CD8-positive, alpha-beta memory T cell (primary cell): ENCODE measurements around the gene KPNA2. TPM values are rescaled to one million over a fixed set of nuclear protein-coding genes. Genes with fewer than 3 reads are reported as not detected.
"Not testable (repeated sequence)": the region's sequence is repeated elsewhere in the genome, so short reads cannot be mapped to it uniquely, and the experiment has no call there.

Experiments
- CTCF ChIA-PET: fragments of 350-600 bp; sonication (Branson Sonifier 250); formaldehyde crosslinking; loops from one replicate; lab custom pipeline; 2021; ENCODE audit warnings: antibody characterized with exemption; lab: Charles Lee
- POLR2A ChIA-PET: fragments of 350-600 bp; sonication (Branson Sonifier 250); formaldehyde crosslinking; loops from one replicate; lab custom pipeline; 2021; ENCODE audit warnings: antibody characterized with exemption; lab: Charles Lee
- DNase-seq, 5 donors: peaks; one replicate each; pipeline versions ENCODE4 v3.0.0 to v3.0.0-alpha.2; 2020 to 2022; ENCODE audit warnings: mixed read lengths in 1 of 5
- H3K27ac ChIP-seq: one replicate; pipeline ENCODE4 v1.7.0; 2013; ENCODE audit warnings: low read depth, mild to moderate bottlenecking, low read length, moderate library complexity
- H3K27me3 ChIP-seq: 2 replicates; pipeline ENCODE4 v1.7.0; 2013; ENCODE audit warnings: low read length, mild to moderate bottlenecking; ENCODE audit not compliant: insufficient read depth, poor library complexity, severe bottlenecking
- H3K36me3 ChIP-seq: 2 replicates; pipeline ENCODE4 v1.7.0; 2013; ENCODE audit warnings: mild to moderate bottlenecking, low read length, moderate library complexity; ENCODE audit not compliant: insufficient read depth
- H3K4me1 ChIP-seq: 2 replicates; pipeline ENCODE4 v1.7.0; 2013; ENCODE audit warnings: mild to moderate bottlenecking, low read length, moderate library complexity; ENCODE audit not compliant: insufficient read depth
- H3K4me3 ChIP-seq: 2 replicates; pipeline ENCODE4 v1.7.0; 2013; ENCODE audit warnings: mild to moderate bottlenecking, low read length
- H3K9me3 ChIP-seq: 2 replicates; pipeline ENCODE4 v1.7.0; 2013; ENCODE audit warnings: mild to moderate bottlenecking, low read length
- H3K27ac Mint-ChIP-seq, 8 donors: one replicate each; pipeline ENCODE4 v1.8.0; 2020 to 2021; ENCODE audit warnings: mixed read lengths in 8 of 8, mild to moderate bottlenecking in 6 of 8, inconsistent platforms in 3 of 8, moderate library complexity in 3 of 8
- H3K27me3 Mint-ChIP-seq, 2 donors: one replicate each; pipeline ENCODE4 v1.8.0; 2020 to 2021; ENCODE audit warnings: mixed read lengths in 2 of 2, mild to moderate bottlenecking in 1 of 2, moderate library complexity in 1 of 2
- H3K36me3 Mint-ChIP-seq, 3 donors: one replicate each; pipeline ENCODE4 v1.8.0; 2020 to 2021; ENCODE audit warnings: mixed read lengths in 3 of 3, inconsistent platforms in 1 of 3, mild to moderate bottlenecking in 1 of 3
- H3K4me1 Mint-ChIP-seq, 3 donors: one replicate each; pipeline ENCODE4 v1.8.0; 2020 to 2021; ENCODE audit warnings: mixed read lengths in 3 of 3, inconsistent platforms in 1 of 3, mild to moderate bottlenecking in 1 of 3
- H3K4me3 Mint-ChIP-seq, 7 donors: one replicate each; pipeline ENCODE4 v1.8.0; 2020 to 2021; ENCODE audit warnings: mixed read lengths in 7 of 7, mild to moderate bottlenecking in 6 of 7, moderate library complexity in 4 of 7, inconsistent platforms in 2 of 7
- H3K9me3 Mint-ChIP-seq, 5 donors: one replicate each; pipeline ENCODE4 v1.8.0; 2020 to 2022; ENCODE audit warnings: mixed read lengths in 5 of 5, mild to moderate bottlenecking in 3 of 5, moderate library complexity in 2 of 5, inconsistent platforms in 1 of 5
- polyA plus RNA-seq: library from polyadenylated mRNA; unstranded; fragments of 300-500 nt; fragmentation: Illumina TruSeq; gene quantifications from one replicate; pipeline ENCODE4 v1.2.3, GENCODE V29; 2021
- total RNA-seq, 2 experiments: library from RNA; stranded (reverse); gene quantifications; one replicate each; pipeline ENCODE4 v1.2.3, GENCODE V29; 2021

KPNA2 gene
- total and polyA plus RNA-seq, 3 experiments from 2014 or later = 24.3 to 223 (median 213) TPM

GRCh38 chr17:67995570-67996263, 39.8 kb upstream of the KPNA2 start:
- POLR2A ChIA-PET = no interaction called here
- peaks cover 0 to 7% (median 0%) of the 10 kb centered on the region in 3 donors for H3K36me3 Mint-ChIP-seq

DNA sequence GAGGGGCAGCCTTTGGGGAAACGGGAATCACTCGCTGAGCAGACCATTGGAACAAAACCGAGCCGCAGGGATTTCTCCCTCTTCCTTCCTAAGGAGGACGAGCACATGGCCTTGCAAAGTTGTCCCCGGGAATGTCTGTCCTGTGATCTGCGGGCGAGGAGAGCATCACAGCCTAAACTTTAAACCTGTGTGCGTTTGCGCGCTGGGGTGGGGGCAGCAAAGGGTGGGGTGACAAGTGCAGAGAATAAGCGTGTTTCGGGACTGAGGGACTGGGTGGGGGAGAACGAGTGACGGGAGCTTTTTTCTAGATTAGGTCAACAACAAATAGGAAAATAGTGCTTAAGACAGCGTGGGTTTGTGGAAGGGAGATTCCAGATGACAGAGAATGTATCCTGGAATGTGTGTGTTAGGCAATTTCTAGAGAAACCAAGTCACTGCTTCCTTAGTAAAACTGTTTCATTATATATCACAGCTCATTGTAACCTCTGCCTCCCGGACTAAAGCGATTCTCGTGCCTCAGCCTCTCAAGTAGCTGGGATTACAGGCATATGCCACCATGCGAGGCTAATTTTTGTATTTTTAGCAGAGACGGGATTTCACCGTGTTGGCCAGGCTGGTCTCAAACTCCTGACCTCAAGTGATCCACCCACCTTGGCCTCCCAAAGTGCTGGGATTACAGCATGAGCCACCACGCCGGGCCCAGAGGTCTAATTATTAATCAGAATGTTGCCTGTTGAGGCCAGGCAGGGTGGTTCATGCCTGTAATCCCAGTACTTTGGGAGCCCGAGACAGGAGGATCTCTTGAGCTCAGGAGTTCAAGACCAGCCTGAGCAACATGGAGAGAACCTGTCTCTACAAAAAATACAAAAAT, 39.0 kb upstream of the KPNA2 start, which contains the start of gene C17orf58:
Gene C17orf58 (minus strand): TSS at position 169 of the 871 bp plus-strand sequence. CDS start 271 bp downstream, outside the sequence.
- H3K27ac Mint-ChIP-seq = peak within 1 kb of the TSS in 7 of 8 donors; percentile 7 to 70 (median 30)
- H3K36me3 Mint-ChIP-seq = not testable (repeated sequence)

More at GRCh38 chr17:67995570-67996263, 39.8 kb upstream of the KPNA2 start:
- peak overlapping the region; percentile 78 to 93 (median 85) for H3K4me3 Mint-ChIP-seq
- H3K27ac ChIP-seq = no peak overlapping the region
- peaks cover 5% of the 10 kb centered on the region for H3K27me3 ChIP-seq
- no peaks in the 10 kb centered on the region for H3K9me3 Mint-ChIP-seq
- peak in 3 of 5 donors; percentile 10 to 25 (median 14) for DNase-seq
- no peaks in the 10 kb centered on the region for H3K36me3 ChIP-seq
- H3K4me3 ChIP-seq = peak overlapping the region; percentile 50
- CTCF ChIA-PET = interaction anchor here (0.8 to 4.1 kb wide), 4 partner anchors 10 to 36 kb away, joined by 4 to 28 read pairs (median 6); no protein-coding TSS in a partner anchor
- H3K4me1 ChIP-seq = peaks cover 27% of the 10 kb centered on the region
- peaks cover 13 to 16% of the 10 kb centered on the region in 2 donors for H3K27me3 Mint-ChIP-seq
- H3K27ac Mint-ChIP-seq = peak overlapping the region in 6 of 8 donors; percentile 7 to 70 (median 46)
- H3K4me1 Mint-ChIP-seq = peaks cover 28 to 35% (median 33%) of the 10 kb centered on the region in 3 donors
- H3K9me3 ChIP-seq = no peaks in the 10 kb centered on the region

DNA sequence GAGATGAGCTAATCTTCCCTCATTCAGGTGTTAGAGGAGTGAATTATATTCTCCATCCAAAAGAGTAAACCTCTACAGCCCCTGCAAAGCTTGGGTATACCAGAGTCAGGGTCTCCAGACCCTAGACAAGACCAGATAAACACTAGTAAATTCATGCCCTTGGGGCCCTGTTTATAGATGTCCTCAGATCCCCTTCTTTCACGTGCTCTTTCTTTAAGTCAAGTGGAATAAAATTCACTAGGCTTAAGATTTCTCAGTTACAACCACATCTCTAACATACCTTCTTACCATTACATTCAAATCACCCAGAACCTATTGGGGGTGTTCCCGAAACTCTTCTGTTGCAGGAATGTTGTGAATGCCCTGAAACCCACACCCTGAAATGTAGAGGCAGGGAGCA, 37.1 kb upstream of the KPNA2 start:
- DNase-seq = no peak
- peak overlapping the region in 2 of 7 donors; percentile 4 to 43 for H3K4me3 Mint-ChIP-seq
- H3K9me3 Mint-ChIP-seq = no peaks in the 10 kb centered on the region
- H3K4me1 Mint-ChIP-seq = peaks cover 22 to 28% (median 26%) of the 10 kb centered on the region in 3 donors
- H3K4me3 ChIP-seq = no peak overlapping the region
- peaks cover 5% of the 10 kb centered on the region for H3K27me3 ChIP-seq
- ChIA-PET POLR2A (no interaction called here), CTCF (interaction anchor here (1.2 kb wide), 1 partner anchor 29 kb away, joined by 3 read pairs; no protein-coding TSS in a partner anchor)
- peaks cover 0 to 2% (median 0%) of the 10 kb centered on the region in 3 donors for H3K36me3 Mint-ChIP-seq
- H3K27me3 Mint-ChIP-seq = peaks cover 11 to 16% of the 10 kb centered on the region in 2 donors
- peak overlapping the region in 1 of 8 donors; percentile 79 for H3K27ac Mint-ChIP-seq
- no peaks in the 10 kb centered on the region for H3K36me3 ChIP-seq
- no peaks in the 10 kb centered on the region for H3K9me3 ChIP-seq
- H3K27ac ChIP-seq = no peak overlapping the region
- peaks cover 20% of the 10 kb centered on the region for H3K4me1 ChIP-seq

More for the DNA sequence above, 39.0 kb upstream of the KPNA2 start, which contains the start of gene C17orf58:
- H3K4me1 Mint-ChIP-seq = peaks cover 28 to 35% (median 33%) of the 10 kb centered on the region in 3 donors
- H3K9me3 ChIP-seq, H3K27me3 ChIP-seq, H3K36me3 ChIP-seq, H3K27ac ChIP-seq, DNase-seq, POLR2A ChIA-PET, H3K9me3 Mint-ChIP-seq: not testable (repeated sequence)
- peaks cover 13 to 16% of the 10 kb centered on the region in 2 donors for H3K27me3 Mint-ChIP-seq
- Histone ChIP-seq H3K4me1 (peaks cover 27% of the 10 kb centered on the region), H3K4me3 (peak within 1 kb of the TSS; percentile 50)
- peak within 1 kb of the TSS; percentile 78 to 93 (median 85) for H3K4me3 Mint-ChIP-seq
- CTCF ChIA-PET = interaction anchor here (0.8 to 4.1 kb wide), 4 partner anchors 11 to 37 kb away, joined by 4 to 28 read pairs (median 6); no protein-coding TSS in a partner anchor

GRCh38 chr17:67999291-67999911, 36.1 kb upstream of the KPNA2 start:
- no peaks in the 10 kb centered on the region for H3K9me3 ChIP-seq
- no peak overlapping the region for H3K27ac ChIP-seq
- DNase-seq = no peak
- Mint-ChIP-seq H3K4me1 (peaks cover 20 to 23% (median 22%) of the 10 kb centered on the region in 3 donors), H3K36me3 (peaks cover 0 to 2% (median 0%) of the 10 kb centered on the region in 3 donors), H3K27me3 (peaks cover 11 to 16% of the 10 kb centered on the region in 2 donors), H3K9me3 (no peaks in the 10 kb centered on the region), H3K4me3 (no peak overlapping the region), H3K27ac (peak overlapping the region in 1 of 8 donors; percentile 47)
- H3K27me3 ChIP-seq = peaks cover 5% of the 10 kb centered on the region
- CTCF ChIA-PET = no interaction called here
- POLR2A ChIA-PET = no interaction called here
- H3K4me3 ChIP-seq = no peak overlapping the region
- peaks cover 16% of the 10 kb centered on the region for H3K4me1 ChIP-seq
- H3K36me3 ChIP-seq = no peaks in the 10 kb centered on the region

GRCh38 chr17:68004201-68004600, 31.3 kb upstream of the KPNA2 start:
- Mint-ChIP-seq H3K27ac (no peak overlapping the region), H3K27me3 (peaks cover 0 to 3% of the 10 kb centered on the region in 2 donors), H3K4me3 (no peak overlapping the region), H3K36me3 (no peaks in the 10 kb centered on the region), H3K9me3 (no peaks in the 10 kb centered on the region), H3K4me1 (no peaks in the 10 kb centered on the region)
- no peaks in the 10 kb centered on the region for H3K4me1 ChIP-seq
- ChIA-PET POLR2A (no interaction called here), CTCF (no interaction called here)
- no peaks in the 10 kb centered on the region for H3K36me3 ChIP-seq
- DNase-seq = no peak
- no peaks in the 10 kb centered on the region for H3K9me3 ChIP-seq
- no peaks in the 10 kb centered on the region for H3K27me3 ChIP-seq
- H3K27ac ChIP-seq = no peak overlapping the region
- H3K4me3 ChIP-seq = no peak overlapping the region

- CTCF ChIA-PET = interaction anchor here (1.5 to 6.1 kb wide), 2 partner anchors 11 to 13 kb away, joined by 3 to 28 read pairs; partner anchors contain the start of gene C17orf58
- peaks cover 4 to 6% (median 5%) of the 10 kb centered on the region in 3 donors for H3K4me1 Mint-ChIP-seq
- H3K27me3 Mint-ChIP-seq = peaks cover 0 to 3% of the 10 kb centered on the region in 2 donors
- no peak for DNase-seq
- H3K27ac ChIP-seq = no peak overlapping the region
- H3K4me3 ChIP-seq = no peak overlapping the region
- H3K27ac Mint-ChIP-seq = no peak overlapping the region
- H3K9me3 Mint-ChIP-seq = no peaks in the 10 kb centered on the region
- H3K9me3 ChIP-seq = no peaks in the 10 kb centered on the region
- H3K27me3 ChIP-seq = no peaks in the 10 kb centered on the region
- no peaks in the 10 kb centered on the region for H3K36me3 Mint-ChIP-seq
- no peaks in the 10 kb centered on the region for H3K36me3 ChIP-seq
- POLR2A ChIA-PET = interaction anchor here (0.7 kb wide), 1 partner anchor 262 kb away, joined by 5 read pairs; no protein-coding TSS in a partner anchor
- H3K4me3 Mint-ChIP-seq = no peak overlapping the region
- no peaks in the 10 kb centered on the region for H3K4me1 ChIP-seq
These were observed 28.7 kb upstream of the KPNA2 start for GRCh38 chr17:68006797-68007196.

- ChIA-PET POLR2A (no interaction called here), CTCF (interaction anchor here (0.9 to 6.1 kb wide), 5 partner anchors 9 to 47 kb away, joined by 4 to 28 read pairs (median 11); partner anchors contain the start of gene C17orf58)
- Histone ChIP-seq H3K27ac (no peak overlapping the region), H3K4me1 (no peaks in the 10 kb centered on the region), H3K36me3 (no peaks in the 10 kb centered on the region), H3K4me3 (peak overlapping the region; percentile 20), H3K9me3 (no peaks in the 10 kb centered on the region), H3K27me3 (no peaks in the 10 kb centered on the region)
- H3K27ac Mint-ChIP-seq = peak overlapping the region in 1 of 8 donors; percentile 63
- H3K9me3 Mint-ChIP-seq = no peaks in the 10 kb centered on the region
- peaks cover 0 to 3% of the 10 kb centered on the region in 2 donors for H3K27me3 Mint-ChIP-seq
- no peaks in the 10 kb centered on the region for H3K36me3 Mint-ChIP-seq
- H3K4me1 Mint-ChIP-seq = peaks cover 4 to 6% (median 5%) of the 10 kb centered on the region in 3 donors
- peak overlapping the region in 6 of 7 donors; percentile 46 to 73 (median 62) for H3K4me3 Mint-ChIP-seq
- peak; percentile 31 to 66 (median 55) for DNase-seq
These were observed 24.3 kb upstream of the KPNA2 start for GRCh38 chr17:68011199-68011665.
